H1 (cell line): ENCODE results near the gene DVL2. TPM values are rescaled to one million over a fixed set of nuclear protein-coding genes. Genes with fewer than 3 reads are reported as not detected.

Experiments
- CTCF ChIA-PET: fragments of 300-600 bp; sonication (Branson Sonifier 250); formaldehyde crosslinking; loops from one replicate; lab custom pipeline; 2021; ENCODE audit not compliant: partially characterized antibody; lab: Charles Lee
- POLR2A ChIA-PET: fragments of 300-600 bp; sonication (Branson Sonifier 250); formaldehyde crosslinking; loops from one replicate; lab custom pipeline; 2021; ENCODE audit warnings: inconsistent platforms; ENCODE audit not compliant: partially characterized antibody; lab: Charles Lee
- DNase-seq, 2 experiments: peaks; one replicate each; pipeline versions ENCODE4 v3.0.0 to v3.0.0-alpha.2; 2010 to 2022; ENCODE audit warnings: low spot score in 2 of 2, low read depth in 1 of 2, mixed read lengths in 1 of 2
- FAIRE-seq: peaks from 2 replicates; lab custom pipeline; 2011; peaks lifted over from hg19 to GRCh38; lab: Jason Lieb, UNC
- H2AFZ ChIP-seq: 2 replicates; pipeline ENCODE4 v1.8.1; 2012; ENCODE audit warnings: low read length, inconsistent platforms
- H2AK5ac ChIP-seq: 2 replicates; pipeline ENCODE4 v1.6.1; 2013; ENCODE audit warnings: low read depth, low read length
- H2BK120ac ChIP-seq: replicated peaks from 2 replicates; pipeline ENCODE3; 2013; ENCODE audit warnings: low read depth, low read length, inconsistent platforms
- H2BK12ac ChIP-seq: 2 replicates; pipeline ENCODE4 v1.6.1; 2013; ENCODE audit warnings: low read depth, low read length
- H2BK15ac ChIP-seq: 2 replicates; pipeline ENCODE4 v1.6.1; 2013; ENCODE audit warnings: low read length
- H2BK20ac ChIP-seq: 2 replicates; pipeline ENCODE4 v1.6.1; 2013; ENCODE audit warnings: low read length
- H2BK5ac ChIP-seq: 2 replicates; pipeline ENCODE4 v1.6.1; 2013; ENCODE audit warnings: low read depth, low read length
- H3K14ac ChIP-seq: 2 replicates; pipeline ENCODE4 v1.6.1; 2013; ENCODE audit warnings: inconsistent platforms; ENCODE audit not compliant: insufficient read length
- H3K18ac ChIP-seq: 2 replicates; pipeline ENCODE4 v1.6.1; 2013; ENCODE audit warnings: low read length; ENCODE audit errors: extremely low read depth
- H3K23ac ChIP-seq: 2 replicates; pipeline ENCODE4 v1.6.1; 2013; ENCODE audit warnings: inconsistent platforms; ENCODE audit not compliant: insufficient read length
- H3K23me2 ChIP-seq: 2 replicates; pipeline ENCODE4 v1.6.1; 2013; ENCODE audit warnings: low read depth, low read length
- H3K27ac ChIP-seq: 2 replicates; pipeline ENCODE4 v1.6.1; 2011; ENCODE audit warnings: low read depth, low read length, inconsistent platforms
- H3K27me3 ChIP-seq, 4 experiments: replicated peaks in 1 of 4; 1 replicate in 1 of 4; 2 replicates in 3 of 4; pipeline versions ENCODE4 v1.6.1 to v1.8.1; 2011 to 2013; ENCODE audit warnings: low read length in 3 of 4, mild to moderate bottlenecking in 3 of 4, inconsistent platforms in 2 of 4, mixed read lengths in 2 of 4, moderate library complexity in 1 of 4; ENCODE audit not compliant: control insufficient read depth in 3 of 4, insufficient read depth in 3 of 4; ENCODE audit errors: extremely low read depth in 1 of 4
- H3K36me3 ChIP-seq, 4 experiments: 2 replicates each; pipeline versions ENCODE4 v1.6.1 to v1.8.1; 2011 to 2013; ENCODE audit warnings: mild to moderate bottlenecking in 4 of 4, low read length in 3 of 4, moderate library complexity in 2 of 4, control low read depth in 1 of 4, inconsistent platforms in 1 of 4; ENCODE audit not compliant: insufficient read depth in 4 of 4, control insufficient read depth in 2 of 4
- H3K4ac ChIP-seq: replicated peaks from 2 replicates; pipeline ENCODE3; 2013; ENCODE audit warnings: low read length, low read depth, mixed read lengths, inconsistent platforms; ENCODE audit not compliant: insufficient read length
- H3K4me1 ChIP-seq, 4 experiments: replicated peaks in 1 of 4; 1 replicate in 1 of 4; 2 replicates in 3 of 4; pipeline versions ENCODE4 v1.6.1 to v1.8.1; 2011 to 2013; ENCODE audit warnings: low read length in 3 of 4, inconsistent platforms in 2 of 4, mixed read lengths in 1 of 4; ENCODE audit not compliant: insufficient read depth in 4 of 4, control insufficient read depth in 3 of 4
- H3K4me2 ChIP-seq, 2 experiments: 2 replicates each; pipeline versions ENCODE4 v1.6.1 to v1.8.1; 2011 to 2013; ENCODE audit warnings: low read depth in 2 of 2, low read length in 2 of 2, control low read depth in 1 of 2, inconsistent platforms in 1 of 2, mild to moderate bottlenecking in 1 of 2; ENCODE audit not compliant: insufficient read depth in 1 of 2
- H3K4me3 ChIP-seq, 4 experiments: fragments of 200-600, 300-600 bp in 1 of 4; sonication (generic), shearing (Covaris generic), sonication (Bioruptor Twin) in 1 of 4; 2 replicates each; pipeline versions ENCODE4 v1.5.1 to v1.8.1; 2011 to 2016; ENCODE audit warnings: low read length in 4 of 4, low read depth in 3 of 4, control low read depth in 2 of 4, inconsistent platforms in 2 of 4, mild to moderate bottlenecking in 2 of 4, mixed read lengths in 1 of 4, moderate library complexity in 1 of 4; ENCODE audit not compliant: insufficient read depth in 2 of 4; ENCODE audit errors: extremely low read depth in 1 of 4
- H3K56ac ChIP-seq: replicated peaks from 2 replicates; pipeline ENCODE3; 2013; ENCODE audit warnings: low read depth, mild to moderate bottlenecking, mixed read lengths, low read length, inconsistent platforms; ENCODE audit not compliant: insufficient read length
- H3K79me1 ChIP-seq: 2 replicates; pipeline ENCODE4 v1.6.1; 2013; ENCODE audit warnings: low read depth, low read length, control low read depth
- H3K79me2 ChIP-seq, 2 experiments: 2 replicates each; pipeline versions ENCODE4 v1.6.1 to v1.8.1; 2012 to 2013; ENCODE audit warnings: low read length in 2 of 2, mild to moderate bottlenecking in 2 of 2, inconsistent platforms in 1 of 2; ENCODE audit not compliant: insufficient read depth in 2 of 2, control insufficient read depth in 1 of 2
- H3K9ac ChIP-seq, 4 experiments: replicated peaks in 1 of 4; 1 replicate in 1 of 4; 2 replicates in 3 of 4; pipeline versions ENCODE4 v1.6.1 to v1.8.1; 2011 to 2013; ENCODE audit warnings: low read depth in 3 of 4, low read length in 3 of 4, control low read depth in 2 of 4, mild to moderate bottlenecking in 2 of 4, moderate library complexity in 2 of 4, inconsistent platforms in 1 of 4; ENCODE audit errors: extremely low read depth in 1 of 4
- H3K9me3 ChIP-seq, 2 experiments: 2 replicates each; pipeline versions ENCODE4 v1.6.1 to v1.8.1; 2012 to 2013; ENCODE audit warnings: mild to moderate bottlenecking in 2 of 2, moderate library complexity in 2 of 2, control low read depth in 1 of 2, inconsistent platforms in 1 of 2, low read depth in 1 of 2, low read length in 1 of 2, mixed read lengths in 1 of 2; ENCODE audit not compliant: insufficient read depth in 2 of 2
- H4K20me1 ChIP-seq, 2 experiments: replicated peaks in 1 of 2; 2 replicates each; pipeline versions ENCODE3 to v1.8.1; 2011 to 2013; ENCODE audit warnings: inconsistent platforms in 2 of 2, low read length in 2 of 2, mild to moderate bottlenecking in 1 of 2; ENCODE audit not compliant: insufficient read depth in 2 of 2, control insufficient read depth in 1 of 2
- H4K5ac ChIP-seq: 2 replicates; pipeline ENCODE4 v1.6.1; 2013; ENCODE audit warnings: low read length, low read depth, mixed read lengths, inconsistent platforms; ENCODE audit not compliant: insufficient read length
- H4K8ac ChIP-seq: 2 replicates; pipeline ENCODE4 v1.8.0; 2013; ENCODE audit warnings: mild to moderate bottlenecking, moderate library complexity, low read length, inconsistent platforms; ENCODE audit not compliant: insufficient read depth; ENCODE audit errors: extremely low read depth
- H4K91ac ChIP-seq: replicated peaks from 2 replicates; pipeline ENCODE3; 2013; ENCODE audit warnings: low read length, mixed read lengths, inconsistent platforms; ENCODE audit not compliant: insufficient read length
- CEBPB ChIP-seq: IDR thresholded peaks from 2 replicates; pipeline ENCODE4 v1.6.1; 2012; ENCODE audit warnings: low read depth, low read length
- POLR2A ChIP-seq, 2 experiments: IDR thresholded peaks; 1 replicate in 1 of 2; 2 replicates in 1 of 2; pipeline ENCODE4 v1.6.1; 2011; ENCODE audit warnings: low read depth in 2 of 2, low read length in 2 of 2, mild to moderate bottlenecking in 2 of 2; ENCODE audit errors: control extremely low read depth in 1 of 2
- POLR2AphosphoS5 ChIP-seq: IDR thresholded peaks from 2 replicates; pipeline ENCODE4 v1.6.1; 2011; ENCODE audit warnings: low read depth, low read length
- RNF2 ChIP-seq: fragments of 200-900, 300-1000 bp; sonication (generic); IDR thresholded peaks from 2 replicates; pipeline ENCODE4 v1.7.1; 2016; ENCODE audit warnings: borderline replicate concordance, low read depth, mild to moderate bottlenecking, antibody characterized with exemption, low read length; ENCODE audit not compliant: poor library complexity, severe bottlenecking; ENCODE audit errors: missing control alignments
- SIX5 ChIP-seq: IDR thresholded peaks from 2 replicates; pipeline ENCODE4 v1.6.1; 2011; ENCODE audit warnings: mild to moderate bottlenecking, low read depth, low read length
- SP1 ChIP-seq: IDR thresholded peaks from 2 replicates; pipeline ENCODE4 v1.6.1; 2011; ENCODE audit warnings: low read depth, low read length
- TAF7 ChIP-seq: optimal IDR thresholded peaks from 2 replicates; pipeline ENCODE3; 2011; ENCODE audit warnings: low read depth, mild to moderate bottlenecking, inconsistent platforms, low read length, moderate library complexity, borderline replicate concordance
- WGBS, 2 experiments: shearing (Covaris generic) in 1 of 2; methylation state at CpG; one replicate each; pipeline versions ENCODE4 v1.1.6 to v1.1.7; 2013 to 2015; ENCODE audit warnings: low lambda C conversion rate in 2 of 2, mixed read lengths in 2 of 2, inconsistent platforms in 1 of 2, low coverage in 1 of 2, missing lambda C conversion rate in 1 of 2; ENCODE audit not compliant: insufficient replicate concordance in 2 of 2, insufficient coverage in 1 of 2, insufficient read length in 1 of 2; ENCODE audit errors: extremely low coverage in 1 of 2, missing lambda C conversion rate in 1 of 2; 5-methylcytosine and 5-hydroxymethylcytosine counted together
- polyA plus RNA-seq, 7 experiments: library from polyadenylated mRNA; depleted of rRNA in 3 of 7; stranded (reverse) in 5 of 7; unstranded in 2 of 7; fragments of >200 nt in 5 of 7; fragments of 200-250 nt in 2 of 7; gene quantifications; 1 replicate in 5 of 7; 2 replicates in 1 of 7; 4 replicates in 1 of 7; pipeline versions ENCODE4 v1.2.1 to v1.2.3, GENCODE V29; 2011 to 2013; ENCODE audit warnings: missing spikeins in 2 of 7, mixed read lengths in 2 of 7
- total RNA-seq: library from RNA; stranded (reverse); fragmentation: NEBNext Ultra II Directional; extraction: Animal tissue kit (Norgen Biotek cat#: 25700); gene quantifications from 2 replicates; pipeline ENCODE4 v1.2.1, GENCODE V29; 2021

DVL2 gene
- total and polyA plus RNA-seq, 2 of the 8 experiments (the other 6 are each of a cell fraction or from before 2014, with no cell fraction given), result 19.0 to 59.6 TPM

- Histone ChIP-seq H3K4me2 (peak overlapping the region in 1 of 2 experiments; percentile 91; a peak in 1 of 4 replicates), H2BK5ac (no peak overlapping the region; the same call in 1 of the 2 replicates), H2AFZ (no peak overlapping the region), H3K27ac (no peak overlapping the region), H2BK15ac (no peak overlapping the region), H4K20me1 (peaks cover 6 to 13% of the 10 kb centered on the region in 2 experiments), H2BK20ac (no peak overlapping the region), H3K4ac (no peak overlapping the region), H3K23ac (no peak overlapping the region), H4K5ac (no peak overlapping the region), H4K8ac (0 out of 2 replicates have a peak overlapping the region, but pooled peaks have one; percentile 82), H3K79me2 (peaks cover 0 to 33% of the 10 kb centered on the region in 2 experiments; a peak in 2 of 4 replicates), H3K56ac (no peak overlapping the region), H2AK5ac (peak overlapping the region; percentile 65; the same call in 1 of the 2 replicates), H3K9me3 (no peaks in the 10 kb centered on the region), H2BK12ac (peak overlapping the region; percentile 75; the same call in 1 of the 2 replicates), H3K23me2 (peaks cover 15% of the 10 kb centered on the region), H3K14ac (no peak overlapping the region), H3K27me3 (no peaks in the 10 kb centered on the region), H3K4me1 (peaks cover 4 to 13% (median 6%) of the 10 kb centered on the region in 4 experiments; a peak in 6 of 7 replicates), H3K4me3 (no peak overlapping the region), H3K79me1 (peaks cover 9% of the 10 kb centered on the region), H3K9ac (peak overlapping the region in 1 of 4 experiments; percentile 35; a peak in 1 of 7 replicates), H4K91ac (no peak overlapping the region), H3K18ac (no peak overlapping the region), H3K36me3 (peaks cover 2 to 41% (median 21%) of the 10 kb centered on the region in 4 experiments)
- DNase-seq (no peak), FAIRE-seq (no peak)
- WGBS, 2 experiments, result 92% methylated on average over 7 of the region's 7 CpGs; no CpG with 5 or more reads in 1 of the 2 experiments
- ChIA-PET CTCF (interaction anchor here (0.6 to 2.1 kb wide), 4 partner anchors 11 to 129 kb away, joined by 3 to 5 read pairs (median 4); no protein-coding TSS in a partner anchor), POLR2A (interaction anchor here (0.6 to 13.7 kb wide), 16 partner anchors 8 to 773 kb away, joined by 3 to 161 read pairs (median 10); partner anchors contain the start of genes ACADVL, ACAP1, CTDNEP1 and DLG4)
- TF ChIP-seq RNF2, result no peak
- TF ChIP-seq SIX5, result no peak
- no peak for TF ChIP-seq SP1
- TF ChIP-seq TAF7, result peak; percentile 48
- TF ChIP-seq POLR2A (IDR thresholded peaks at IDR 0.05; ENCODE audit: control extremely low read depth in 1 of 2, low read depth in 2 of 2, low read length in 2 of 2), result peak; percentile 32 to 74; a peak in 2 of 3 replicates
- TF ChIP-seq POLR2AphosphoS5, result peak; percentile 82
- TF ChIP-seq CEBPB, result peak; percentile 65; the same call in 1 of the 2 replicates
- TF ChIP-seq, all 59 proteins: peak for 4
- no peak overlapping the region for H2BK120ac ChIP-seq
These were observed 24.6 kb upstream of the DVL2 start for GRCh38 chr17:7258731-7259554.
